OCI-LY1 (cell line): ENCODE results near the gene DUSP3.

Experiments used
- CTCF ChIP-seq: fragments of 200-600 bp; sonication (generic), shearing (Covaris generic); IDR thresholded peaks from 2 replicates; pipeline ENCODE4 v1.5.1; 2017; ENCODE audit warnings: mild to moderate bottlenecking, antibody characterized with exemption, low read length, moderate library complexity, mixed read lengths
- EZH2 ChIP-seq: fragments of 200-600 bp; sonication (generic), shearing (Covaris generic); IDR thresholded peaks from 2 replicates; pipeline ENCODE4 v1.8.0; 2017; ENCODE audit warnings: borderline replicate concordance, mixed run types, mild to moderate bottlenecking, antibody characterized with exemption, low read length, moderate library complexity, mixed read lengths

GRCh38 chr17:43801844-43802243, 23.1 kb upstream of the DUSP3 start:
- TF ChIP-seq CTCF (no peak), EZH2 (no peak)
